GM18502 (cell line): Measurements from ENCODE around the gene CAST.

Source experiments
- ATAC-seq: cut with Tn5 transposase; IDR thresholded peaks from one replicate; pipeline ENCODE4 v1.9.1; 2021; ENCODE audit warnings: mild to moderate bottlenecking; ENCODE audit not compliant: unreplicated experiment, poor library complexity

Gene CAST

GRCh38 chr5:96706433-96707111, 44.4 kb downstream of the CAST start:
- ATAC-seq: no peak

DNA sequence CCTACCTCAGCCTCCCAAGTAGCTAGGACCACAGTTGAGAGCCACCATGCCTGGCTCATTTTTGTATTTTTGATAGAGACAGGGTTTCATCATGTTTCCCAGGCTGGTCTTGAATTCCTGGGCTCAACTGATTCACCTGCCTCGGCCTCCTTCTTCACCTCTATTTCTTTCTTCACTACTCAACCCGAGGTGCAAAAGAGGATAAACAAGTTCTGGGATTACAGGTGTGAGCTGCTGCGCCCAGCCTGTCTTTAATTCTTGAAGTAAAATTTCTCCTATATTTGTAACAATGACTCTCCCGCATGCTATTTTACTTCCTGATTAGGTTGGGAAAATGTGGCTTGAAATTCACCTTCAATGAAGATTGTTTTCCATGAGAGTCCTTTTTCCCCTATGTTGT, 46.4 kb downstream of the CAST start:
- ATAC-seq: no peak

- ATAC-seq: no peak
Observed at GRCh38 chr5:96709152-96709821, 47.1 kb downstream of the CAST start.

DNA sequence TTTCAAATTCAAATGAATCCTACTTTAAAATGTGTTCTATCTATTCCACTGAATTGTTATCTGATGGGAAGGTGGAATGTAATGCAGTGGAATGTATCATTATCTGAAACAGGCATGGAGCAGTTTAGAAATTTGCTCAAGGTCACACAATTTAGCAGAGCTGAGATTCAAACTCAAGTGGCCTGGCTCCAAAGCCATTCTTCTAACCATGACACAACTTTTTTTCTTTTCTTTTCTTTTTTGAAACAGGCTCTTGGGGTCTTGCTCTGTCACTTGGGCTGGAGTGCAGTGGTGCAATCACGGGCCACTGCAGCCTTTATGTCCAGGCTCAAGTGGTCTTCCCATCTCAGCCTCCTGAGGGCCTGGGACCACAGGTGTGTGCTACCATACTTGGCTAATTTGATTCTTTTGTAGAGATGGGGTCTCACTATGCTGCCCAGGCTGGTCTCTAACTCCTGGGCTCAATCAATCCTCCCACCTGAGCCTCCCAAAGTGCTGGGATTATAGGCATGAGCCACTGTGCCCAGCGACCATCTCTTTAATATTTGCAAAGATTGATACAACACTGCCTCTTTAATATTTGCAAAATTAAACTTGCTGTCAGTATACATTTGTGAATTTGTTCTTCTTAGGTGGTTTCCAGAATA, 50.0 kb downstream of the CAST start:
- no peak for ATAC-seq

GRCh38 chr5:96714450-96714849, 52.3 kb downstream of the CAST start:
- ATAC-seq: no peak

GRCh38 chr5:96714951-96715451, 52.8 kb downstream of the CAST start:
- ATAC-seq: peak; percentile 53

- ATAC-seq: no peak
Observed at GRCh38 chr5:96716007-96716406, 53.8 kb downstream of the CAST start.

DNA sequence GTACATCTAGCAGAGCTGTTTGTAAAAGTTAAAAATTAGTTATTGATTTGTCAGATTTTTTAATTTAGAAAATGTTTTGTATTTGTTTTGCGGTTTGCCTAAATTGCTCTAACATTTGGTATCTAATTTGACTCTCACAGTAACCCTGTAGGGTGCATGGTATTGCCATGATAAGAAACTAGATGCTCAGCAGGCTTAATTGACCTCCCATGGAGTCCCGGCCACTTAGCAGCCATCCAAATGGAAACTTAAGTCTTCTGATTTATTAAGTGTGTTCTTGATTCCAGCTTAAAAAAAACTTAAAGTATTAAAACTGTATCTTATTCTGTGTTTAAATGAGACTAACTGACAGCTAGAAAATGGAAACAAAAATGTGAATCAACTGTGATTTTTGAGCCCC, 54.5 kb downstream of the CAST start:
- ATAC-seq: no peak

DNA sequence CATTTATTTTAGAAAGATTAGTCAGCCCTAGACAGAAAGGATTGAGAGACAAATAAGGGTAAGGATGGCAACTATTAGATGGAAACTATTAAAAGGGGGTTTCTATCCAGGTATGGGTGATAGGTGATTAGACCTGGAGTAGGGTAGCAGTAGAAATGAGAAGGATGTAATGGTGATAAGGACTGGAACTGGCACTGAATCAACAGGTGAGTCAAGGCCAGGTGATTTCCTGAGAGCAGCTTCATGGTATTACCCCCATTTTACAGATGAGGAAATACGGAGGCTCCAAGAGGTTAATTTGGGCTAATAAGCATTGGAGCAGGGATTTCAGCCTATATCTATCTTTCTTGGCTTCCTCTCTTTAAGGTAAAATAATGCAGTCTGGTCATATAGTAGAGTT, 55.7 kb downstream of the CAST start:
- no peak for ATAC-seq

GRCh38 chr5:96718635-96719077, 56.5 kb downstream of the CAST start:
- ATAC-seq: no peak

DNA sequence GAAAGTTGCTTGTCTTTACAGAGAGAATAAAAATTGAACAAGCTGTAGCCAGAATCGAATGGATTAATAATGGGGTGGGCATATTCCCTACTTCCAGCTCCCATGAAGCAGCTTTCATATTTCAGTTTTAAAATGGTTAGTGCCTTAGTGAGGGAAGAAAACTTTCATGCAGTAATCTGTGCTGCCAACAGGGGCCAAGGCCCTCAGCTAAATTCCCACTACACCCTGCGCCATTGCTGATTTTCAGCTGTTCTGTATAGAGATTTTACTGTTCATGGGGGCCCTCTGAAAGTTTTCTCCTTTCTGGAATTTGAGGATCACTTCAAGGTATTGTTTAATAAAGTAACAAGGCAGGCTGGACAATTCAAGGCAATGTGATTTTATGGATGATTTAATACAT, 58.2 kb downstream of the CAST start:
- no peak for ATAC-seq

GRCh38 chr5:96721351-96721977, 59.3 kb downstream of the CAST start:
- no peak for ATAC-seq

DNA sequence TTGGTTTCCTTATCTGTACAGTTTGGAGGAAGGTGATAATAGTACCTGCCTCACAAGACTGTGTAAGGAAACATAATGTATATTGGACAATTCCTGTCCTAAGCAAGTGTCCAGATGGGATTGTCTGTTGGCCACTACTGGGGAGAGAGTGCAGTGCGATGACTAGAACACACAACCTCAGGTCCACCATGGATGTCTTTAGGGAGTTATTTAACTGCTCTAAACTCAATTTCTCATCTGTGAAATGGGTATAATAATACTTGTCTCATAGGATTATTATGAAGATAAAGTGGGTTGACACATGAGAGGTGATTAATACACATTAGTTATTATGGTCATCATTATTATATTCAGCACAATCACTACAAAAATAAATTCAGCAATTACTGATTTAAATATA, 63.1 kb downstream of the CAST start:
- ATAC-seq: no peak

DNA sequence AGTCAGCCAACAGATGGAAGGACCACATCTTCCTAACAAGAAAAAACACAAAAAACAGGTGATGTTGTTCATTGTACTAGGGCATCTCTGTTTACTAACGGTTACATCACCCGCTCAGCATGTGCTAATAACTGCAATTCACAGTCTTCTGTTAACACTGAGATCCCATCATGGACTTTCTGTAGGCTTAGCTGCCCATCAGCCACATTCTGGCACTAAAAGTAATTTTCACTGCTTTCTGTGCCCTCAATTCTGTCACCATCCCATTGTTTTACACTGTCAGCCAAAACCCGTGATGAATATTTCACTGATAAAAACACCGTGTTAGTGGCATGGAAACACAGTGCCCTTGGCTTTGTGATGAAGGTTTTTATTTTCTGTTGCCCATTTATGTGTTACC, 64.6 kb downstream of the CAST start:
- ATAC-seq: no peak

GRCh38 chr5:96729156-96729555, 67.0 kb downstream of the CAST start:
- no peak for ATAC-seq

- ATAC-seq: no peak
Observed at GRCh38 chr5:96730586-96730985, 68.4 kb downstream of the CAST start.

DNA sequence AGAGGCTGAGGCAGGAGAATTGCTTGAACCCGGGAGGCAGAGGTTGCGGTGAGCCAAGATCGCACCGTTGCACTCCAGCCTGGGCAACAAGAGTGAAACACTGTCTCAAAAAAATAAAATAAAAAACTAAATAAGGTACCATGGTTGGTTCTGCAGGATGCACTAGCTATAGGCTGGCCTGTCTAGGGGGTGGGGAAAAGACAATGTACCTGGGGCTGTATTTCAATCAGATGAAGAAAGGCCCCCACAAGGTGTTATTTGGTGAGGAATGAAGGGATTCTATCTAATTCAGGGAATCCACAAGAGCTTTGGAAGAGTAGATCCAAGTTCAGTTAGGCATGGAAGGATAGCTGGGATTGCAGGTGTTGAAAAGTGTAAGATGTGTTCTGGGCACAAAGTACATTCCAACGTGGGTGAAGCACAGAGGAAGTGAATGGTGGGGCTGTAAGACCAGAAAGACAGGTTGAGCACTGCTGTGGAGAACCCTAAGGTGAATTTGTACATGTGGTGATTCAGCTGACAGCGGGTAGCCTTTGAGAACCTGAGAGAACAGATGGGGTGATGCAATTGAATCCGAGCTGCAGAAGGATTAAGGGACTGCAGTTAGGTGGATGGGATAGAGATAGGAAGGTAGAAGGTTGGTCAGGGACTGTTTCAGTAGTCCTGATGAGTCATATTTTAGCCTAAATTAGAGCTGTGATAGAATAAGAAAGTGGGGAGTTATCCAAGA, 71.8 kb downstream of the CAST start:
- ATAC-seq: no peak

DNA sequence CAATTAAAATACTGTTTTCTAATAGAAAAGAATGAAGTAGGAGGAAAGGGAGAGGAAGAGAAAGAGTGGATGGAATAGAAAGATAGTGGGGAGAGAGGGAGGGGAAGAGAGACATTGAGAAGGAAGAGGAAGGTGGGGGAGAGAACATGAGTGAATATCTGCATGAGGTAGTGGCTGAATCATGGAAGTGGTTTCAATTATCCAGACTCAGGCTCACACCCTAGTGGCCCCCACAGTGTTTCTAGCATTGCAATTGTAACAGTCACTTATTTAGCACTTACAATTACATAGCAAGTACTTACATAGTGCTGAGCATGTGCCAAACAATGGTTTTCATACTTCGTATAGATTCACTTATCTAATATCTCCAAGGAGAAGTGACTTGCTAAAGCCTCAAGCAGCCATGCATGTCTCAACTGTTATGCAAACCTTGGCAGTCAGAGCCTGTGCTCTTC, 72.7 kb downstream of the CAST start:
- ATAC-seq: no peak

GRCh38 chr5:96736937-96737336, 74.8 kb downstream of the CAST start:
- ATAC-seq: no peak

GRCh38 chr5:96741106-96741505, 78.9 kb downstream of the CAST start:
- no peak for ATAC-seq
